Right kidney (tissue), 1 donor: ENCODE data around the gene DTX3L.
"Not testable (repeated sequence)": the region's sequence is repeated elsewhere in the genome, so short reads cannot be mapped to it uniquely, and the experiment has no call there.

Experiments
- DNase-seq: peaks from one replicate; pipeline ENCODE4 v3.0.0-alpha.2; 2016

Gene DTX3L

DNA sequence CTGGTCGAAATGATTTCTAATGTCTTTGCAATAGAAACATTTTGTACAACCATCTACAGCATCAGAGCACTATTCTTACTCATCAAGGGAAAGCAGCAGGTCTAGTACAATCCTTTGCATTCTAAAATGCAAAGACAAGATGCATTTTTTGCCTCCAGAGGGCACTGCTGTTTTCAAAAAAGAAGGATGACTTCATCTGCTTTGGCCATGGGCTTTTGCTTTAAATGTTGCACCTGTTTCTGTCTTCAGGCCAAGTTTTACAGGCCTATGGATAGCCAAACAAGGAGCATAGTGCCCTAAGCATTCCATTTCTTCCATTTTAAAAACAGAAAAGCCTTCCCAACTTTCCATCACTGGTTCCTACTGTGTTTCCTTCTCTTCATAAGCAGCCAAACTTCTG, 3.5 kb upstream of the DTX3L start:
- DNase-seq: peak; percentile 21

DNA sequence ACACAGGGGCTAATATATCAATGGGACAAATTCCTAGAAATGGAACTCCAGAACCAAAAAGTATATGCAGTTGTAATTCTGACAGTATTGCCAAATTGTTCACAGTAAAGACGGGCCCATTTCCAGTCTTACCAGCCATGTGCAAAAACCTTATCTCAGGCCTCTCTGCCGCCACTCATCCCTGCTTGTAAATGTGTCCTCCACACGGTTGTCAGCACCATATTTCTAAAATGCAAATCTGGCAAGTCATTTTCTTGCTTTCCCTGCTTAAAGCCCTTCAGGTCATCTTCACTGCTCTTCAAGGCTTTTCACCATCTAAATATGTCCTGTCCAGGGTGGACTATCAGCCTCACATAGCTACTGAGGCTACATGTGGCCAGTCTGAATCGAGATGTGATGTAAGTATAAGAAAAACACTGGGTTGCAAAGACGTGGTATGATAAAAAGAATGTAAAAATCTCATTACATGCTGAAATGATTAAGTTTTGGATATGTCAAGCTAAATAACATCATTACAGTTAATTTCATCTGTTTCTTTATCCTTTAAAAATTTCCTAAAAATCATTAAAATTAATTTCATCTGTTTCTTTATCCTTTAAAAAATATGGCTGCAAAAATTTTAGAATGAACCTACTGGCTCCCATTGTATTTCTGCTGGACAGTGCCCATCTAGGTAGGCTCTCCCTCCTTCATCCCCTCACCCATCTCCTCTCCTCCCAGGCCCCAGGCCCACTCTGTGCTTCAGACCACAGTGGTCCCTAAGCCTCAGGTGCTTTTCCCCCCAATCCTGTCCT, 1.0 kb upstream of the DTX3L start:
- no peak for DNase-seq

DNA sequence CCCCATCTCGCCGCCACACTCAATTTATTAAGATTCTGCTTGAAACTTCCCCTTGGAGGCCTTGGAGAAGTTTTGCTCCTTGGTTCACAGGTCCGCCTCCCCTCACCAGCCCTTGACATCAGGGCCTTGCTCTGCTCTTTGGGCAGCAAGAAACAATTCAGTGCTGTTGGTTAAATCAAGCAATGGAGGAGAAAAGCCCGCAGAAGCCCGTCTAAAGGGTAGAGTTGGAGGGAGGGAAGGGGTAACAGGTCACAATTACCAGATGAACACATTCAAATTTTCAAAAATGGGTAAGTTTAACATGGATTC, 467 bp upstream of the DTX3L start:
- DNase-seq: peak; percentile 56

DNA sequence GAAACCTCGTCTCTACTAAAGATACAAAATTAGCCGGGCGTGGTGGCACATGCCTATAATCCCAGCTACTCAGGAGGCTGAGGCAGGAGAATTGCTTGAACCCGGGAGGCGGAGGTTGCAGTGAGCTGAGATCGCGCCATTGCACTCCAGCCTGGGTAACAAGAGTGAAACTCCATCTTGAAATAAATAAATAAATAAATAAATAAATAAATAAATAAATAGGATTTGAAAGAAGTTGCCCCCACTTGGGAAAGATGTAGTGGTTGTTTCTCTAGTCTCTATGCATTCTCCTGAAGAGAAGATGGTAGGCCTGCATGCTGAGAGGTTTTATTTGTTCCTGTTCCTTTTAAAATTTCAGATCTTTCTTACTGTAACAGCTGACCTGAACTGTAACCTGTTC, 4.0 kb downstream of the DTX3L start:
- not testable (repeated sequence) for DNase-seq

DNA sequence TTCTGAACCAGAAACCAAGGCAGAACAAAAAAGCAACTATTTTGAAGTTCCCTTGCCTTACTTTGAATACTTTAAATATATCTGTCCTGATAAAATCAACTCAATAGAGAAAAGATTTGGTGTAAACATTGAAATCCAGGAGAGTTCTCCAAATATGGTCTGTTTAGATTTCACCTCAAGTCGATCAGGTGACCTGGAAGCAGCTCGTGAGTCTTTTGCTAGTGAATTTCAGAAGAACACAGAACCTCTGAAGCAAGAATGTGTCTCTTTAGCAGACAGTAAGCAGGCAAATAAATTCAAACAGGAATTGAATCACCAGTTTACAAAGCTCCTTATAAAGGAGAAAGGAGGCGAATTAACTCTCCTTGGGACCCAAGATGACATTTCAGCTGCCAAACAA, 4.6 kb downstream of the DTX3L start:
- DNase-seq: no peak

DNA sequence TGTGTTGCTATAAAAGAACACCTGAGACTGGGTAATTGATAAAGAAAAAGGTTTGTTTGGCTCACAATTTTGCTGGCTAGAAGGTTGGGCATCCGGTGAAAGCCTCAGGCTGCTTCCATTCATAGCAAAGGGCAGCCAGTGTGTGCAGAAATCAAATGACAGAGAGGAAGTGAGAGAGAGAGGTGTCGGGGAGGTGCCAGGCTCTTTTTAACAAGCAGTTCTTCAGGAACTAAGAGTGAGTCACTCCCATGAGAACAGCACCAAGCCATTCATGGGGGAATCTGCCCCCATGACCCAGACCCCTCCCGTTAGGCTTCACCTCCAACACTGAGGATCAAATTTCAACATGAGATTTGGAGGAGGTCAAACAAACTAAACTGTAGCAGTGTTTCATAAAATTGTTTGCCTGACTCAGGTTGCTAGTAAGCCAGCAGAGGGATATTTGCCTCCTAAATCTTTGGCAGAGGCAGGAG, 8.8 kb downstream of the DTX3L start:
- no peak for DNase-seq

DNA sequence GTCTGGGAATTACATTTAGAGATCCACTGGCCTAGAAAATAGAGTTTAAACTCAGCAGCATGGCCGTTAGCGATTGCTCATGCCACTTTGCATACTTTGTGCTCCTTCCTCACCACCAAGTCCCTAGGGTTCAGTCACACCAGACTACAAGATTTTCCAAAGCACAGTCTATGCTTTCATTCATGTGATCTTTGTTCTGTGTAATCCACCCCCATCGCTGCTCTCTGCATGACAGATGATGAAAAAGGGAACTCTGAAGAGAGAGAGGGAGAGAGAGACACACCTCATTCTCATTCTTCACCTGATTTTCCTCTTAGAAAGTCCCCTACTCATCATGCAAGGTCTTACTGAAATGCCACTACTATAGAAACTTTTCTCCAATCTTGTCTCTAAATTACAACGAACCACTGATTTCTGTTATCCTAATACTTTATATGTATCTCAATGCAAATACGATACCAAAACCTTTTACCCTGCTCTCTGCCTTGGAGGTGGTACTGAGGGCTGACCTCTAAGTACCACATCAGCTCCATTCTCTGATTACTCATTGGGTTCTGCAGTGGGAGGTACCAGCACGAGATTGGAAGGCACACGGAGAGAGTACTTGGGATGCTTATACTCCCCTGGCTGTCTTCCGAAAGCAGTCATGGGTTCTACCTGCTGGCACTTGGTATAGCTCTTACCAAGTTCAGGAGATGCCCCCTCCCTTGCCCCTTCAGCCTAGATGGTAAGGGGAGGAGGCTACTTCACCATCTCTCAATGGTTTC, 12.2 kb downstream of the DTX3L start:
- DNase-seq: no peak

DNA sequence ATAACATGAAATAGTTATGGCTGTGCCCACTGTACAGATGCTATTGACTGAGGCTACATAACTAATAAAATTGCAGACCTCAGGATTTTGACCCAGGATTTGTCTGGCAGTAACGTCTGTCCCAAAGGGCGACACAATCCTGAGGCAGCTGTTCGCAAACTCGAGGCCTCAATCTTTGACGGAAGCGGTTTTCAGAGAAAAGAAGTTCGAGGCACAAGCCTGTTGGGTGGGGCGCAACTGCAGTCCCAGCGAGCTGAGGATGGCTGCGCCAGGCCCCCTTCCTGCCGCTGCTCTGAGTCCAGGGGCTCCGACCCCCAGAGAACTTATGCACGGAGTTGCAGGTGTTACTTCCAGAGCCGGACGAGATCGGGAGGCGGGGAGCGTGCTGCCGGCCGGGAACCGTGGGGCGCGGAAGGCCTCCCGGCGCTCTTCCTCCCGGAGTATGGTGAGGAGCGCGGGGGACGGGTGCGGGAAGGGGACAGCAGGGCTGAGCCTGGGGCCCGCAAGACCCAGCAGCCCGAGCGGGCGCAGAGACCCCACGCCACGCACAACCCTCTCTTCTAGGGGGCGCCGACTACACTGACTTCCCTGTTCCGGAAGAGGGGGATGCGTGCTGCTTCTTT, 13.4 kb downstream of the DTX3L start, which contains the start of gene PARP15:
PARP15 (plus strand) TSS at position 242 of the 623 bp plus-strand sequence; CDS start at position 260, 18 bp downstream.
- peak; percentile 66 for DNase-seq

DNA sequence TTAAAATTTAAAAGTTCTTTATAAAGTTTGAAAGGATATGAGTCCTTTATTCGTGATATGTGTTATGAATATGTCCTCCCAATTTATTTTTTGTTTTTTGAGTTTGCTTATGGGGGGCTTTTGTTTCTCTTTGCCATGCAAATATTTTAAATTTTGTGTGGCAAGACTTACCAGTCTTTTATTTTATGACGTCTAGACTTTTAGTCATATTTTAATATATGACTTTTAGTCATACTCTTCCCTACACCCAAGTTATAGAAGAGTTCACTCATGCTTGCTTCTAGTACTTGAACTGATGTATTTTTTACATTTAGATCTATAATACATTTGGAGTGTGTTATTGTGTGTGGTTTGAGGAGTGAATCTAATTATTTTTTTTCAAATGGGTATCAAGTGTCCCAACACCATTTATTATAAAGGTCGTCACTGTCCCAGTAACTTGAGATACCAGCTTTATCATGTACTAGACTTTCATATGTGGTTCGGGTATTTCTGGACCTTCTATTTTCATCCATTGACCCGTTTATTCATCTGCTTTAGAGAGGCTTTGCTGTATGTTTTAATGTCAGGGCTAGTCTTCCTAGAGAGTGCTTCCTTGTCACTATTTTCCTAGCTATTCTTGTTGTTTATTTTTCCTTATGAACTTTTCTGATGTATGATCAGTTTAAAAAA, 14.1 kb downstream of the DTX3L start:
- no peak for DNase-seq

DNA sequence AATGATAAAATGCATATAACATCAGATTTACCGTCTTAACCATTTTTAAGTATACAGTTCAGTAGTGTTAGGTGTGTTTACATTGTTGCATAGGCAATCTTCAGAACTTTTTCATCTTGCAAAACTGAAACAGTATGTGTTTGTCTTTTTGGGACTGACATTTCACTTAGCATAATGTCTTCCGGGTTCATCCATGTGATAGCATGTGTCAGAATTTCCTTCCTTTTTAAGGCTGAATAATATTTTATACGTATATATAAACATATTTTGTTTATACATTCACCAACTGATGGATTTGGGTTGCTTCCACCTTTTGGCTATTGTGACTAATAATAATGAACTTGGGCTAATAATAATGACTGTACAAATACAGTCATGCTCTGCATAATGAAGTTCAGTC, 16.3 kb downstream of the DTX3L start:
- DNase-seq: no peak

DNA sequence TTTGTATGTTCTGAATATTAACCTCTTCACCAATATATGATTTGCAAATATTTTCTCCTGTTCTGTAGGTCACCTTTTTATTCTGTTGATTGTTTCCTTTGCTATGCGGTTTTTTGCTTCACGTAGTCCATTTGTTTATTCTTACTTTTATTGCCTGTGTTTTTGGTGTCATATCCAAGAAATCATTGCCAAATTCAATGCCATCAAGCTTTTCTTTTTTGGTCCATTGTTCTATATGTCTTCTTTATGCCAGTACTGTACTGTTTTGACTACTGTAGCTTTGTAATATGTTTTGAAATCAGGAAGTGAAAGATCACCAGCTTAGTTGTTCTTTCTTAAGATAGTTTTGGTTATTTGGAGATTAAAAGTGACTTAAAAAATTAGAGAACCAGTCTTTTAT, 17.5 kb downstream of the DTX3L start:
- no peak for DNase-seq

DNA sequence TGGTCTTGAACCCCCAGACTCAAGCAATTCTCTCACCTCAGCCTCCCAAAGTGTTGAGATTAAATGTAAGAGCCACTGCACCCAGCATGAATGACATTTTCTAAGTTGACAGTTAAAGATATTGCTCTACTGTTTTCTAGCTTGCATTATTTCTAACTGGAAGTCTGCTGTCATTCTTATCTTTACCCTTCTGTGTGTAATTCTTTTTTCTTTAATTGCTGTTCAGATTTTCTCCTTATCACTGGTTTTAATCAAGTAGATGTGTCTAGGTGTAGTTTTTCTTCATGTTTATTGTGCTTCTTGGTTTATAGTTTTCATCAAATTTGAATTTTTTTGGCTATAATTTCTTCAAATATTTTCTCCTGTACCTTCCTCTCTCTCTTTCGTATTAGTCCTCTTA, 18.3 kb downstream of the DTX3L start:
- no peak for DNase-seq

DNA sequence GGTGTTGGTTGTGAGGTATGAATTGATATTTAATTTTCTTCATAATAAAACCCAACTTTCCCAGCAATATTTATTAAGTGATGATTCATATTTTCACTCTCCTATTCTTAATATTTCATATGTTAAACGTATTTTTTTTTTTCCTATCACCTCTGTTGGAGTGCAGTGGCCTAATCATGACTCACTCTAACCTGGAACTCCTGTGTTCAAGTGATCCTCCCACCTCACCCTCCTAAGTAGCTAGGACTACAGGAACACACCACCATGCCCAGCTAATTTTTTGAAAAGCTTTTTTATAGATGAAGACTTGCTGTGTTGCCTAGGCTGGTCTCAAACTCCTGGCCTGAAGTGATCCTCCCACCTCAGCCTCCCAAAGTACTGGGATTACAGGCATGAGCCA, 22.0 kb downstream of the DTX3L start:
- DNase-seq: no peak

DNA sequence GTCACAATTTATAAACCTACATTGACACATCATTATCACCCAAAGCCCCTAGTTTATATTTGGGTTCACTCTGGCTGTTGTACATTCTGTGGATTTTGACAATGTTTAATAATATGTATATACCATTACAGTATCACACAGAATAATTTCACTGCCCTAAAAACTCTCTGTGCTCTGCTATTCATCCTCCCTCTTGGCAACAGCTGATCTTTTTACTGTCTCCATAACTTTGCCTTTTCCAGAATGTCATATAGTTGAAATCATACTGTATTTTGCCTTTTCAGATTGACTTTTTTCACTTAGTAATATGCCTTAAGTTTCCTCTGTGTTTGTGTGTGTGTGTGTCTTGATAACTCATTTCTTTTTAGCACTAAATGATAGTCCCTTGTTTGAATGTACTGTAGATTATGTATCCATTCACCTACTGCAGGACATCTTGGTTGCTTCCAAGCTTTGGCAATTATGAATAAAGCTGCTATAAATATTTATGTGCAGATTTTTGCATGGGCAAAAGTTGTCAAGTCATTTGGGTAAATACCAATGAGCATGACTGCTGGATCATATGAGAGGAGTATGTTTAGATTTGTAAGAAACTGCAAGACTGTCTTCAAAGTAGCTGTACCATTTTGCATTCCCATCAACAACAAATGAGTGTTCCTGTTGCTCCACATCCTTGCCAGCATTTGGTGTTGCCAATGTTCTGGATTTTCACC, 22.8 kb downstream of the DTX3L start:
- DNase-seq: no peak

DNA sequence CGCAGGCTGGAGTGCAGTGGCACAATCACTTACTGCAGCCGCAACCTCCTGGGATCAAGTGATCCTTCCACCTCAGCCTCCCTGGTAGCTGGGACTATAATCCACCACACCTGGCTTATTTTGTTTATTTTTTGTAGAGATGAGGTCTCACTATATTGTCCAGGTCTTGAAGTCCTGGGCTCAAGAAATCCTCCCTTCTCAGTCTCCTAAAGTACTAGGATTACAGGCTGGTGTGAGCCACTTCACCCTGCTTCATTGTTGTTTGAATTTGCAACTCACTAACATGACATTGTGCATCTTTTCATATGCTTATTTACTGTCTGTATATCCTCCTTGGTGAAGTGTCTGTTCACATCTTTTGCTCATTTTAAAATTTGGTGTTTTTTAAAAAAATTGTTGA, 23.4 kb downstream of the DTX3L start:
- DNase-seq: no peak

DNA sequence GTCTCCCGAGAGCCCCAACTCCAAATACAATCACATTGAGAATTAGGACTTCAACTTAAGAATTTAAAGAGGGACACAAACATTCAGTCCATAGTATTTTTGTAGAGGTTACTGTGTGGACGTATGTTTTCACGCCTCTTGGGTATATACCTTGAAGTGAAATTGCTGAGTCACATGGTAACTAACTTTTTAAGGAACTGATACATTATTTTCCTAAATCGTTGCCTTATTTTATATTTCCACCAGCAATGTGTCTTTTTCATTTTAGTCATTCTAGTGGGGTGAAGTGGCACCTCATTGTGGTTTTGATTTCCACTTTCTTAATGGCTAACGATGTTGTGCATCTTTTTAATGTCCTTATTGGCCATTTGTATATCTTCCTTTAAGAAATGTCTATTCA, 25.2 kb downstream of the DTX3L start:
- DNase-seq: no peak

DNA sequence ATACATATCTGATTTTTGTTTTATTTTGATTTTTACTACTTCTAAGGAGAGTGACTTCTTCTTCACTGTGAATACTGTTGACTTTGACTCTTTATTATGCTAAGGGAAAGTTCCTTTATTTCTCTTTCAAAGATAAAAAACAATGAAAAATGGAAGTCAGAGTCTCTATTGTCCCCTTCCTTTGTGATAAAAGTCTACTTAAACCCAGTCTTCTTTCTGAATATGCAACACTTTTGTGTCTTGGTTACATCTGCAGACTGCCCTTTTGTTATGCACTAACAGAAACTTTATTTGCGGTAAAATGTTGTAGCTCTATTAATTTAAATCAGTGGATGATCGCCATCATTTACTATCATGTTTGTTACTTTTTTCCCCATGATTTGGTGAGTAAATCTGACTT, 26.5 kb downstream of the DTX3L start:
- no peak for DNase-seq

DNA sequence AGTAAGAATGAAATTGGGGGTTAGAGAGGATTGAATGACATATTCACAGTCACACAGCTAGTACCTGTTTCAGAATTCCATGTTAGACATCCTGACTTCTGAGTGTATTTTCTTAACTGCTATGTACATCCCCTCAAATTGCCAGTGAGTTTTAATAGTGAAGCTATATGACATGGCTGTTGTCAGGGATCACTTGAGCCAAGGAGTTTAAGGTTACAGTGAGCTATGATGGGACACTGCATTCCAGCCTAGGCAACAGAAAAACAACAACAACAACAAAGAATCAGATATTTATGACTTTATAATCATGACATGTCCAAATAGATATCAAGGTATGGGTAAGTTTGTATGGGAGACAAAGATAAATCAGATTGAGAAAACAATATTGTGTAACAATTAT, 29.9 kb downstream of the DTX3L start:
- DNase-seq: no peak

DNA sequence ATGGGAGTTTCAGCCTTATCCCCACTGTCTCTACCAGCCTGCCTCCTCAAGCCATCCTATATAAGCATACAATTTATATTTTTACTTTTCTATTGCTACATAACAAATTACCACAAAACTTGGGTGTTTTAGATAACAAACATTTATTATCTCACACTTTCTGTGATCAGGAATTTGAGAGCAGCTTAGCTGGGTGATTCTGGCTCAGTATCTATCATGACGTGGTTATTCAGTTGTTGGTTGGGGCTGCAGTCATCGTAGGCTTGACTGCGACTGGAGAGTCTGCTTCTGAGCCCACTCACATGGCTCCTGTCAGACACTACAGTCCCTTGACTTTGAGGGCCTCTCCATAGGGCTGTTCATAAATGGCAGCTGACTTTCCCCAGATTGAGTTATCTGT, 34.0 kb downstream of the DTX3L start:
- no peak for DNase-seq

DNA sequence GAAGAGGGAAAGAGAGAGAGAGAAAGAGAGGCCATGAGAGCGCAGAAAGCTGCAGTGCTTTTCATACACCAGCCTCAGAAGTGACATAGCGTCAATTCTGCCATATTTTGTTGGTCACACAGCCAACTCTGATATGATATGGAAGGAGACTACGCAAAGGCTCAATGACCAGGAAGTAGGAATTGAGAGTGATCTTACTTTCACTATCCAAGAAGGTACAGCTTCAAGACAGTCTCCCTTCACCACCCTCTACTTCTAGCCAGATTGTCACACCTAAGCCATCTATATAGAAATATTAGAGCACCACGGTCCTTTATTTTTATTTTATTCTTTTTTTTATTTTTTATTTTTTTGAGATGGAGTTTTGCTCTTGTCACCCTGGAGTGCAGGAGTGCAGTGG, 34.4 kb downstream of the DTX3L start:
- no peak for DNase-seq

DNA sequence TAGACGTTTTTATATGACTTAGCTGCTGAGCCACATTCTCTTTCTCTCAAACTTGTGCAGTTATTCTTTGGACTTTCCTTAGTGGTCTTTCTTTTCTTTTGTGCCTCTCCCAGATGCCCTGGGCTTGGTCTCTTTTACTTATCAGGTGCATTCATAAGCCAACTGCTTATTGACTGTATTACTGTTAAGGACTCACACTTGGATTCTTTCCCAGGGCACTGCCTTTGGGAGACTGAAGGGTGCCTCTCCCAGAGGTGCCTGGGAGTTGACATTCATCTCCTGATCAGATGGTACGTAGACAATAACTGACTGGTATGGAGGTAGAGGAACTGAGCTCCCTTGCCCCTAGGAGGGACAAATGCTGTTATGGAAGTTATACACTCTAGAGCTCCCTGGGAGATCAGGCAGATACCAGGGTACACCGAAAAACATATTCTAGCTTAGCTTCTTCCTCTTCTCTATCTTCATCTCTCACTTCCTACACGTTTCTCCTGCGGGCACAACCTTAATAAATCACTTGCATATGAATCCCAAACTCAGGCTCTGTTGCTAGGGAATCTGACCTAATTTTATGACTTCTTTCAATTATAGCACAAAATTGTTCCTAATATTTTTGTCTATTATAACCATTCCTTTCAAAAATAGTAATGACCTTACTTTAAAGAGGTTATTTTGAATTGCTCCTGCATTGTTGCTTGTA, 38.0 kb downstream of the DTX3L start:
- no peak for DNase-seq

DNA sequence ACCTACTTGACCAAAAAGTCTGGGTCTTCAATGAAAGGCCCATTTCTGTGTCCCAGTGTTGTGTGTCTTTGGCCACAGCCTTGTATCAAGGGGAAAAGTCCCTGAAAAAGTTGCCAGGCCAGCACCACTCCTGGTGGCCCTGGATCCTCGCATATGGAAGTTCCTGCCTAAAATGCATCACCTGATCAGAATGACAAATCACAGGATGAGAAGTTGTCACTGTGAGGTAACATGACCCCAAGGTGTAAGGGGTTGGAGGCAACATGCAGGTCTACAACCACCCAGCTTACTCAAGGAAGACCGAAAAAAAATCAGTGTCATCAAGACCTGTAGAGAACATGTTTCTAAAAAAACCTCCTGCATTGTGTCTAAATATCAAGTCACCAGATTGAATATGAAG, 38.9 kb downstream of the DTX3L start:
- no peak for DNase-seq
